H1 (cell line): ENCODE results near the gene SNAI1. TPM values are rescaled to one million over a fixed set of nuclear protein-coding genes. Genes with fewer than 3 reads are reported as not detected.

Source experiments
- CTCF ChIA-PET: fragments of 300-600 bp; sonication (Branson Sonifier 250); formaldehyde crosslinking; loops from one replicate; lab custom pipeline; 2021; ENCODE audit not compliant: partially characterized antibody; lab: Charles Lee
- POLR2A ChIA-PET: fragments of 300-600 bp; sonication (Branson Sonifier 250); formaldehyde crosslinking; loops from one replicate; lab custom pipeline; 2021; ENCODE audit warnings: inconsistent platforms; ENCODE audit not compliant: partially characterized antibody; lab: Charles Lee
- DNase-seq, 2 experiments: peaks; one replicate each; pipeline versions ENCODE4 v3.0.0 to v3.0.0-alpha.2; 2010 to 2022; ENCODE audit warnings: low spot score in 2 of 2, low read depth in 1 of 2, mixed read lengths in 1 of 2
- FAIRE-seq: peaks from 2 replicates; lab custom pipeline; 2011; peaks lifted over from hg19 to GRCh38; lab: Jason Lieb, UNC
- H2AFZ ChIP-seq: 2 replicates; pipeline ENCODE4 v1.8.1; 2012; ENCODE audit warnings: low read length, inconsistent platforms
- H2AK5ac ChIP-seq: 2 replicates; pipeline ENCODE4 v1.6.1; 2013; ENCODE audit warnings: low read depth, low read length
- H2BK120ac ChIP-seq: replicated peaks from 2 replicates; pipeline ENCODE3; 2013; ENCODE audit warnings: low read depth, low read length, inconsistent platforms
- H2BK12ac ChIP-seq: 2 replicates; pipeline ENCODE4 v1.6.1; 2013; ENCODE audit warnings: low read depth, low read length
- H2BK15ac ChIP-seq: 2 replicates; pipeline ENCODE4 v1.6.1; 2013; ENCODE audit warnings: low read length
- H2BK20ac ChIP-seq: 2 replicates; pipeline ENCODE4 v1.6.1; 2013; ENCODE audit warnings: low read length
- H2BK5ac ChIP-seq: 2 replicates; pipeline ENCODE4 v1.6.1; 2013; ENCODE audit warnings: low read depth, low read length
- H3K14ac ChIP-seq: 2 replicates; pipeline ENCODE4 v1.6.1; 2013; ENCODE audit warnings: inconsistent platforms; ENCODE audit not compliant: insufficient read length
- H3K18ac ChIP-seq: 2 replicates; pipeline ENCODE4 v1.6.1; 2013; ENCODE audit warnings: low read length; ENCODE audit errors: extremely low read depth
- H3K23ac ChIP-seq: 2 replicates; pipeline ENCODE4 v1.6.1; 2013; ENCODE audit warnings: inconsistent platforms; ENCODE audit not compliant: insufficient read length
- H3K23me2 ChIP-seq: 2 replicates; pipeline ENCODE4 v1.6.1; 2013; ENCODE audit warnings: low read depth, low read length
- H3K27ac ChIP-seq: 2 replicates; pipeline ENCODE4 v1.6.1; 2011; ENCODE audit warnings: low read depth, low read length, inconsistent platforms
- H3K27me3 ChIP-seq, 4 experiments: replicated peaks in 1 of 4; 1 replicate in 1 of 4; 2 replicates in 3 of 4; pipeline versions ENCODE4 v1.6.1 to v1.8.1; 2011 to 2013; ENCODE audit warnings: low read length in 3 of 4, mild to moderate bottlenecking in 3 of 4, inconsistent platforms in 2 of 4, mixed read lengths in 2 of 4, moderate library complexity in 1 of 4; ENCODE audit not compliant: control insufficient read depth in 3 of 4, insufficient read depth in 3 of 4; ENCODE audit errors: extremely low read depth in 1 of 4
- H3K36me3 ChIP-seq, 4 experiments: 2 replicates each; pipeline versions ENCODE4 v1.6.1 to v1.8.1; 2011 to 2013; ENCODE audit warnings: mild to moderate bottlenecking in 4 of 4, low read length in 3 of 4, moderate library complexity in 2 of 4, control low read depth in 1 of 4, inconsistent platforms in 1 of 4; ENCODE audit not compliant: insufficient read depth in 4 of 4, control insufficient read depth in 2 of 4
- H3K4ac ChIP-seq: replicated peaks from 2 replicates; pipeline ENCODE3; 2013; ENCODE audit warnings: low read length, low read depth, mixed read lengths, inconsistent platforms; ENCODE audit not compliant: insufficient read length
- H3K4me1 ChIP-seq, 4 experiments: replicated peaks in 1 of 4; 1 replicate in 1 of 4; 2 replicates in 3 of 4; pipeline versions ENCODE4 v1.6.1 to v1.8.1; 2011 to 2013; ENCODE audit warnings: low read length in 3 of 4, inconsistent platforms in 2 of 4, mixed read lengths in 1 of 4; ENCODE audit not compliant: insufficient read depth in 4 of 4, control insufficient read depth in 3 of 4
- H3K4me2 ChIP-seq, 2 experiments: 2 replicates each; pipeline versions ENCODE4 v1.6.1 to v1.8.1; 2011 to 2013; ENCODE audit warnings: low read depth in 2 of 2, low read length in 2 of 2, control low read depth in 1 of 2, inconsistent platforms in 1 of 2, mild to moderate bottlenecking in 1 of 2; ENCODE audit not compliant: insufficient read depth in 1 of 2
- H3K4me3 ChIP-seq, 4 experiments: fragments of 200-600, 300-600 bp in 1 of 4; sonication (generic), shearing (Covaris generic), sonication (Bioruptor Twin) in 1 of 4; 2 replicates each; pipeline versions ENCODE4 v1.5.1 to v1.8.1; 2011 to 2016; ENCODE audit warnings: low read length in 4 of 4, low read depth in 3 of 4, control low read depth in 2 of 4, inconsistent platforms in 2 of 4, mild to moderate bottlenecking in 2 of 4, mixed read lengths in 1 of 4, moderate library complexity in 1 of 4; ENCODE audit not compliant: insufficient read depth in 2 of 4; ENCODE audit errors: extremely low read depth in 1 of 4
- H3K56ac ChIP-seq: replicated peaks from 2 replicates; pipeline ENCODE3; 2013; ENCODE audit warnings: low read depth, mild to moderate bottlenecking, mixed read lengths, low read length, inconsistent platforms; ENCODE audit not compliant: insufficient read length
- H3K79me1 ChIP-seq: 2 replicates; pipeline ENCODE4 v1.6.1; 2013; ENCODE audit warnings: low read depth, low read length, control low read depth
- H3K79me2 ChIP-seq, 2 experiments: 2 replicates each; pipeline versions ENCODE4 v1.6.1 to v1.8.1; 2012 to 2013; ENCODE audit warnings: low read length in 2 of 2, mild to moderate bottlenecking in 2 of 2, inconsistent platforms in 1 of 2; ENCODE audit not compliant: insufficient read depth in 2 of 2, control insufficient read depth in 1 of 2
- H3K9ac ChIP-seq, 4 experiments: replicated peaks in 1 of 4; 1 replicate in 1 of 4; 2 replicates in 3 of 4; pipeline versions ENCODE4 v1.6.1 to v1.8.1; 2011 to 2013; ENCODE audit warnings: low read depth in 3 of 4, low read length in 3 of 4, control low read depth in 2 of 4, mild to moderate bottlenecking in 2 of 4, moderate library complexity in 2 of 4, inconsistent platforms in 1 of 4; ENCODE audit errors: extremely low read depth in 1 of 4
- H3K9me3 ChIP-seq, 2 experiments: 2 replicates each; pipeline versions ENCODE4 v1.6.1 to v1.8.1; 2012 to 2013; ENCODE audit warnings: mild to moderate bottlenecking in 2 of 2, moderate library complexity in 2 of 2, control low read depth in 1 of 2, inconsistent platforms in 1 of 2, low read depth in 1 of 2, low read length in 1 of 2, mixed read lengths in 1 of 2; ENCODE audit not compliant: insufficient read depth in 2 of 2
- H4K20me1 ChIP-seq, 2 experiments: replicated peaks in 1 of 2; 2 replicates each; pipeline versions ENCODE3 to v1.8.1; 2011 to 2013; ENCODE audit warnings: inconsistent platforms in 2 of 2, low read length in 2 of 2, mild to moderate bottlenecking in 1 of 2; ENCODE audit not compliant: insufficient read depth in 2 of 2, control insufficient read depth in 1 of 2
- H4K5ac ChIP-seq: 2 replicates; pipeline ENCODE4 v1.6.1; 2013; ENCODE audit warnings: low read length, low read depth, mixed read lengths, inconsistent platforms; ENCODE audit not compliant: insufficient read length
- H4K8ac ChIP-seq: 2 replicates; pipeline ENCODE4 v1.8.0; 2013; ENCODE audit warnings: mild to moderate bottlenecking, moderate library complexity, low read length, inconsistent platforms; ENCODE audit not compliant: insufficient read depth; ENCODE audit errors: extremely low read depth
- H4K91ac ChIP-seq: replicated peaks from 2 replicates; pipeline ENCODE3; 2013; ENCODE audit warnings: low read length, mixed read lengths, inconsistent platforms; ENCODE audit not compliant: insufficient read length
- BRCA1 ChIP-seq: IDR thresholded peaks from 2 replicates; pipeline ENCODE4 v1.6.1; 2012; ENCODE audit warnings: low read depth, low read length, improper control_type of control experiment
- CHD2 ChIP-seq: IDR thresholded peaks from 2 replicates; pipeline ENCODE4 v1.6.1; 2012; ENCODE audit warnings: low read length, improper control_type of control experiment
- GABPA ChIP-seq: IDR thresholded peaks from 2 replicates; pipeline ENCODE4 v1.6.1; 2011; ENCODE audit warnings: mild to moderate bottlenecking, low read length, moderate library complexity, borderline replicate concordance; ENCODE audit not compliant: insufficient read depth
- GTF2F1 ChIP-seq: IDR thresholded peaks from 2 replicates; pipeline ENCODE4 v1.6.1; 2012; ENCODE audit warnings: low read depth, low read length, improper control_type of control experiment, borderline replicate concordance
- KDM5A ChIP-seq: fragments of 200-600 bp; IDR thresholded peaks from 2 replicates; pipeline ENCODE4 v1.7.1; 2012; ENCODE audit warnings: mild to moderate bottlenecking, low read length, inconsistent platforms, mixed read lengths
- NRF1 ChIP-seq: IDR thresholded peaks from 2 replicates; pipeline ENCODE4 v1.6.1; 2011; ENCODE audit warnings: mild to moderate bottlenecking, low read depth, low read length, improper control_type of control experiment
- PHF8 ChIP-seq: fragments of 200-600 bp; sonication (generic); conservative IDR thresholded peaks from 2 replicates; pipeline ENCODE4 v1.7.1; 2012; ENCODE audit warnings: low read depth, mild to moderate bottlenecking, inconsistent platforms, low read length, moderate library complexity
- POLR2A ChIP-seq, 2 experiments: IDR thresholded peaks; 1 replicate in 1 of 2; 2 replicates in 1 of 2; pipeline ENCODE4 v1.6.1; 2011; ENCODE audit warnings: low read depth in 2 of 2, low read length in 2 of 2, mild to moderate bottlenecking in 2 of 2; ENCODE audit errors: control extremely low read depth in 1 of 2
- POU5F1 ChIP-seq: IDR thresholded peaks from 2 replicates; pipeline ENCODE4 v1.6.1; 2011; ENCODE audit warnings: low read depth, mild to moderate bottlenecking, low read length, moderate library complexity
- RBBP5 ChIP-seq: IDR thresholded peaks from 2 replicates; pipeline ENCODE4 v1.7.1; 2012; ENCODE audit warnings: low read depth, mild to moderate bottlenecking, inconsistent platforms, low read length, moderate library complexity, borderline replicate concordance
- SAP30 ChIP-seq: fragments of 300-600 bp; sonication (generic); IDR thresholded peaks from 2 replicates; pipeline ENCODE4 v1.7.1; 2012; ENCODE audit warnings: low read length, moderate library complexity, mild to moderate bottlenecking, inconsistent platforms; ENCODE audit not compliant: insufficient read depth, insufficient replicate concordance
- SP1 ChIP-seq: IDR thresholded peaks from 2 replicates; pipeline ENCODE4 v1.6.1; 2011; ENCODE audit warnings: low read depth, low read length
- TBP ChIP-seq: IDR thresholded peaks from 2 replicates; pipeline ENCODE4 v1.6.1; 2011; ENCODE audit warnings: low read depth, low read length, improper control_type of control experiment
- TCF12 ChIP-seq: IDR thresholded peaks from 2 replicates; pipeline ENCODE4 v1.6.1; 2011; ENCODE audit warnings: low read depth, mild to moderate bottlenecking, low read length
- WGBS, 2 experiments: shearing (Covaris generic) in 1 of 2; methylation state at CpG; one replicate each; pipeline versions ENCODE4 v1.1.6 to v1.1.7; 2013 to 2015; ENCODE audit warnings: low lambda C conversion rate in 2 of 2, mixed read lengths in 2 of 2, inconsistent platforms in 1 of 2, low coverage in 1 of 2, missing lambda C conversion rate in 1 of 2; ENCODE audit not compliant: insufficient replicate concordance in 2 of 2, insufficient coverage in 1 of 2, insufficient read length in 1 of 2; ENCODE audit errors: extremely low coverage in 1 of 2, missing lambda C conversion rate in 1 of 2; 5-methylcytosine and 5-hydroxymethylcytosine counted together
- polyA plus RNA-seq, 7 experiments: library from polyadenylated mRNA; depleted of rRNA in 3 of 7; stranded (reverse) in 5 of 7; unstranded in 2 of 7; fragments of >200 nt in 5 of 7; fragments of 200-250 nt in 2 of 7; gene quantifications; 1 replicate in 5 of 7; 2 replicates in 1 of 7; 4 replicates in 1 of 7; pipeline versions ENCODE4 v1.2.1 to v1.2.3, GENCODE V29; 2011 to 2013; ENCODE audit warnings: missing spikeins in 2 of 7, mixed read lengths in 2 of 7
- total RNA-seq: library from RNA; stranded (reverse); fragmentation: NEBNext Ultra II Directional; extraction: Animal tissue kit (Norgen Biotek cat#: 25700); gene quantifications from 2 replicates; pipeline ENCODE4 v1.2.1, GENCODE V29; 2021

The SNAI1 gene
- total and polyA plus RNA-seq, 2 of the 8 experiments (the other 6 are each of a cell fraction or from before 2014, with no cell fraction given) = 6.5 to 8.0 TPM

- Histone ChIP-seq H2BK120ac (no peak overlapping the region), H3K4me1 (no peaks in the 10 kb centered on the region), H3K56ac (no peak overlapping the region), H3K9ac (no peak overlapping the region), H2BK15ac (no peak overlapping the region), H4K20me1 (peaks cover 3 to 6% of the 10 kb centered on the region in 2 experiments), H4K5ac (no peak overlapping the region), H2BK20ac (no peak overlapping the region), H3K4me3 (no peak overlapping the region), H3K27ac (no peak overlapping the region), H4K91ac (no peak overlapping the region), H3K4me2 (no peak overlapping the region), H3K18ac (no peak overlapping the region), H2AFZ (no peak overlapping the region), H3K4ac (no peak overlapping the region), H2AK5ac (no peak overlapping the region), H3K23ac (no peak overlapping the region), H3K23me2 (no peaks in the 10 kb centered on the region; the same call in 1 of the 2 replicates), H3K79me2 (no peaks in the 10 kb centered on the region), H3K79me1 (no peaks in the 10 kb centered on the region), H3K27me3 (no peaks in the 10 kb centered on the region), H2BK5ac (no peak overlapping the region), H3K36me3 (peaks cover 5 to 35% (median 20%) of the 10 kb centered on the region in 4 experiments; a peak in 6 of 8 replicates), H3K14ac (no peak overlapping the region), H2BK12ac (no peak overlapping the region), H4K8ac (no peak overlapping the region), H3K9me3 (no peaks in the 10 kb centered on the region)
- ChIA-PET CTCF (interaction anchor here (0.8 to 1.4 kb wide), 5 partner anchors 8 to 20 kb away, joined by 3 to 6 read pairs (median 3); no protein-coding TSS in a partner anchor), POLR2A (interaction anchor here (0.6 to 2.0 kb wide), 2 partner anchors 14 to 170 kb away, joined by 4 to 5 read pairs; no protein-coding TSS in a partner anchor)
- FAIRE-seq (no peak), DNase-seq (no peak)
- WGBS, 2 experiments = 96% methylated on average over 17 of the region's 18 CpGs; no CpG with 5 or more reads in 1 of the 2 experiments
- no peak for TF ChIP-seq TBP
- TF ChIP-seq RBBP5 = no peak
- no peak for TF ChIP-seq POLR2A (IDR thresholded peaks at IDR 0.05; ENCODE audit: control extremely low read depth in 1 of 2, low read depth in 2 of 2, low read length in 2 of 2)
- no peak for TF ChIP-seq NRF1
- TF ChIP-seq GABPA = no peak
- no peak for TF ChIP-seq PHF8
- TF ChIP-seq SAP30 = no peak
- no peak for TF ChIP-seq GTF2F1
- no peak for TF ChIP-seq CHD2
- TF ChIP-seq POU5F1 = no peak
- no peak for TF ChIP-seq KDM5A
- no peak for TF ChIP-seq BRCA1
- no peak for TF ChIP-seq TCF12
- no peak for TF ChIP-seq SP1
Measured at GRCh38 chr20:49956689-49957088, 26.1 kb upstream of the SNAI1 start.
